Body of pancreas (tissue), 4 donors: ENCODE measurements around the gene WDR46.

Experiments
- CTCF ChIP-seq, 7 experiments: fragments of 450-650 bp in 4 of 7; fragments of 200-600 bp in 3 of 7; sonication (generic) in 3 of 7; IDR thresholded peaks; one replicate each; pipeline ENCODE4 v1.5.1; 2016 to 2019; ENCODE audit warnings: antibody characterized with exemption in 7 of 7
- POLR2A ChIP-seq, 3 donors: fragments of 450-650 bp; IDR thresholded peaks; one replicate each; pipeline ENCODE4 v1.6.1; 2016; ENCODE audit warnings: antibody characterized with exemption in 3 of 3, mild to moderate bottlenecking in 2 of 3

- TF ChIP-seq CTCF (IDR thresholded peaks at IDR 0.05): no peak
- no peak for TF ChIP-seq POLR2A (IDR thresholded peaks at IDR 0.05)
Measured at GRCh38 chr6:33279257-33279695, 9.8 kb downstream of the WDR46 start.
